Measurements from ENCODE around the gene LDLRAD3.

LDLRAD3 gene

DNA sequence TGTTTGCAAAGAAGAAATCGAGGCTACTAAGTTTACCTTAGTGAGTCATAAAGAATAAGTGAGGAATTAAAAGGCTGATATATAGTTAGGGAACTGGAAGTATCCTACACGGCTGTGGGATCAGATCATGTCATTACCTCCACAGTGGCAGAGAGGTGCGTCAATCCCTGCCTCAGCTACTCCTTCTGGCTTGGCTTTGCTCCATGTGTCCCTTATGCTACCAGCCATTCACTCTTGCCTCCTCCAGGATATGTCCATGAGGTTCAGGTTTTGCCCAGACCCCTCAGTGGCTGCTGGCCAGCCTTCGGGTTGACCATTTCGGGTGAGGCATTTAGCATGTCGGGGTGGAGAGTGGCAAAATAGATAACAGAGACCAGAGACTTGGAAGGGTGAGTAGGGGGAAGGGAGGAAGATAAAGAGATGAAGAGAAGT lies 153.4 kb downstream of the LDLRAD3 start:
- Histone ChIP-seq H3K27me3 (replicated peaks; ENCODE audit: control insufficient read depth, insufficient read depth, low read length) (no peaks in the 10 kb centered on the region; the same call in none of the 2 replicates), H3K4me3 (replicated peaks; ENCODE audit: low read depth, low read length) (no peak overlapping the region), H3K36me3 (ENCODE audit: control insufficient read depth, insufficient read depth, low read length) (no peaks in the 10 kb centered on the region)
- DNase-seq (ENCODE audit: extremely low read depth, insufficient read length) = no peak
- TF ChIP-seq, protein P1, sequence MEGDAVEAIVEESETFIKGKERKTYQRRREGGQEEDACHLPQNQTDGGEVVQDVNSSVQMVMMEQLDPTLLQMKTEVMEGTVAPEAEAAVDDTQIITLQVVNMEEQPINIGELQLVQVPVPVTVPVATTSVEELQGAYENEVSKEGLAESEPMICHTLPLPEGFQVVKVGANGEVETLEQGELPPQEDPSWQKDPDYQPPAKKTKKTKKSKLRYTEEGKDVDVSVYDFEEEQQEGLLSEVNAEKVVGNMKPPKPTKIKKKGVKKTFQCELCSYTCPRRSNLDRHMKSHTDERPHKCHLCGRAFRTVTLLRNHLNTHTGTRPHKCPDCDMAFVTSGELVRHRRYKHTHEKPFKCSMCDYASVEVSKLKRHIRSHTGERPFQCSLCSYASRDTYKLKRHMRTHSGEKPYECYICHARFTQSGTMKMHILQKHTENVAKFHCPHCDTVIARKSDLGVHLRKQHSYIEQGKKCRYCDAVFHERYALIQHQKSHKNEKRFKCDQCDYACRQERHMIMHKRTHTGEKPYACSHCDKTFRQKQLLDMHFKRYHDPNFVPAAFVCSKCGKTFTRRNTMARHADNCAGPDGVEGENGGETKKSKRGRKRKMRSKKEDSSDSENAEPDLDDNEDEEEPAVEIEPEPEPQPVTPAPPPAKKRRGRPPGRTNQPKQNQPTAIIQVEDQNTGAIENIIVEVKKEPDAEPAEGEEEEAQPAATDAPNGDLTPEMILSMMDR (IDR thresholded peaks at IDR 0.05; ENCODE audit: insufficient read depth, low read length, poor library complexity, severe bottlenecking) = no peak

DNA sequence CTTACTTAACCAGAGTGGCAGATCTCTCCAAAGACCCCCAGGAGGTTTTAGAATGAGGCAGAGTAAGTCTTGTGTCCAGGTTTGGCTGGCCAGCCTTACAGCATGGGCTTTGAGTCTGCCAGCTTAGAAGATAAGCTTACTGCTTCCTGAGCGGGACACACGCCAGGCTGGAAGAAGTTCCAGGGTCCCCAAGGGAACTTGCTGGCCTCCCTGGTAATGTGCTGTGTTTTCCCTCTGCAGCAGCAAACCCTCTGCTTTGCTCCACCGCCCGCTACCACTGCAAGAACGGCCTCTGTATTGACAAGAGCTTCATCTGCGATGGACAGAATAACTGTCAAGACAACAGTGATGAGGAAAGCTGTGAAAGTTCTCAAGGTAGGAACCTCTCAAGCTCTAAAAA lies 154.2 kb downstream of the LDLRAD3 start:
- H3K36me3 ChIP-seq (ENCODE audit: control insufficient read depth, insufficient read depth, low read length) = no peaks in the 10 kb centered on the region
- no peaks in the 10 kb centered on the region; the same call in none of the 2 replicates for H3K27me3 ChIP-seq (replicated peaks; ENCODE audit: control insufficient read depth, insufficient read depth, low read length)

GRCh38 chr11:36098853-36099375 lies 155.1 kb downstream of the LDLRAD3 start:
- TF ChIP-seq, protein P1 (IDR thresholded peaks at IDR 0.05; ENCODE audit: insufficient read depth, low read length, poor library complexity, severe bottlenecking) = no peak
- no peaks in the 10 kb centered on the region for H3K36me3 ChIP-seq (ENCODE audit: control insufficient read depth, insufficient read depth, low read length)
- H3K27me3 ChIP-seq (replicated peaks; ENCODE audit: control insufficient read depth, insufficient read depth, low read length) = no peaks in the 10 kb centered on the region; the same call in none of the 2 replicates
- H3K4me3 ChIP-seq (replicated peaks; ENCODE audit: low read depth, low read length) = no peak overlapping the region
- DNase-seq (ENCODE audit: extremely low read depth, insufficient read length) = no peak

More for the DNA sequence above, 154.2 kb downstream of the LDLRAD3 start:
- DNase-seq (ENCODE audit: extremely low read depth, insufficient read length) = no peak
- H3K4me3 ChIP-seq (replicated peaks; ENCODE audit: low read depth, low read length) = no peak overlapping the region
- TF ChIP-seq, protein P1 (IDR thresholded peaks at IDR 0.05; ENCODE audit: insufficient read depth, low read length, poor library complexity, severe bottlenecking) = no peak

DNA sequence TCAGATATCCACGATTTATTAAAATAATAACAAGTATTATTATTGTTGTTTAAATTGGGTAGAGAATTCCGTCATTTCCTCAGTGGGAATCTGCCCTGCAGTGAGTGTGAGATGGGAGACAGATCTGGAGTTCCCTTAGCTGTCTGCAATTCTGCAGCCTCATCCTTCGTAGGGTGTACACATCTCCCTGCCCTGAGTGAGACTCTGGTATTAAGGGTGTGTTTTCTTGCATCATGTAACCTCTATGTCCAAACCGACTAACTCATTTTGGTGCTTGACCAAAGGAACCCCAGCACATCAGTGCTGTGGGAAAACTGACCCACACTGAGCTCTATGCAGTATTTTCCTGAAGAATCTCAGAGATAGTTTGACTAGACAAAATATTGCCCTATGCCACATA lies 157.6 kb downstream of the LDLRAD3 start:
- Histone ChIP-seq H3K4me3 (replicated peaks; ENCODE audit: low read depth, low read length) (no peak overlapping the region), H3K27me3 (replicated peaks; ENCODE audit: control insufficient read depth, insufficient read depth, low read length) (no peaks in the 10 kb centered on the region; the same call in none of the 2 replicates), H3K36me3 (ENCODE audit: control insufficient read depth, insufficient read depth, low read length) (no peaks in the 10 kb centered on the region)
- TF ChIP-seq, protein P1 (IDR thresholded peaks at IDR 0.05; ENCODE audit: insufficient read depth, low read length, poor library complexity, severe bottlenecking) = no peak
- no peak for DNase-seq (ENCODE audit: extremely low read depth, insufficient read length)

DNA sequence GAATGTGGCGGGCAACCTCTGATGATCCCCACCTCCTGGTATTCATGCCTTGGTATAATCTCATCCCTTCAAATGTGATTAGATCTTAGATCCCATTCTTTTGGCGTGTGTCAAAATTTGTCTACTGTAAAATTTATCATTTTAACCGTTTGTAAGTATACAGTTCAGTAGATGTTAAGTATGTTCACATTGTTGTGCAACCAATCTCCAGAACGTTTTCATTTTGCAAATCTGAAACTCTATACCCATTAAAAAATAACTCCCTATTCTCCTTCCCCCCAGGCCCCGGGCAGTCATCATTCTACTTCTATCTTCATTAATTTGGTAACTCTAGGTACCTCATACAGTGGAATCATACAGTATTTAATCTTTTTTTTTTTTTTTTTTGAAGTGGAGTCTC lies 159.0 kb downstream of the LDLRAD3 start:
- DNase-seq (ENCODE audit: extremely low read depth, insufficient read length) = no peak
- TF ChIP-seq, protein P1 (IDR thresholded peaks at IDR 0.05; ENCODE audit: insufficient read depth, low read length, poor library complexity, severe bottlenecking) = no peak
- H3K27me3 ChIP-seq (replicated peaks; ENCODE audit: control insufficient read depth, insufficient read depth, low read length) = no peaks in the 10 kb centered on the region; the same call in none of the 2 replicates
- H3K4me3 ChIP-seq (replicated peaks; ENCODE audit: low read depth, low read length) = no peak overlapping the region
- H3K36me3 ChIP-seq (ENCODE audit: control insufficient read depth, insufficient read depth, low read length) = no peaks in the 10 kb centered on the region

Data from GM06990 (cell line).